ENCODE data around the gene KEAP1.

DNA sequence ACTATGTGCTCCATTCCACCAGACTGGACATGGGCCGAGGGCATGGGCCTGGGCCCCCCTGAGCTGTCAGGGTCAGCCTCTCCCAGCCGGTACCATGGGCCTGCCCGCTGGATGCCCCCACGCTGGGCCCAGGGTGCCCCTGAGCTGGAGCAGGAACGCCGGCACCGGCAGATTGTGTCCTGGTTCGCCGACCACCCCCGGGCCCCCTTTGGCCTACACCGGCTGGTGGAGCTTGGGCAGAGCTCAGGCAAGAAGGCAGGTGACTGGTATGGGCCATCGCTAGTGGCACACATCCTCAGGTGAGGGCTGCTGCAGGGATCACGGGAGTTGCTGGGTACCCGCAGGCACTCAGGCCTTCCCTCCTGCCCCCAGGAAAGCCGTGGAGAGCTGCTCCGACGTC is 43.7 kb upstream of the KEAP1 start:
- TF ChIP-seq POLR2A (IDR thresholded peaks at IDR 0.05; ENCODE audit: low read depth) = no peak
- TF ChIP-seq, protein P1, sequence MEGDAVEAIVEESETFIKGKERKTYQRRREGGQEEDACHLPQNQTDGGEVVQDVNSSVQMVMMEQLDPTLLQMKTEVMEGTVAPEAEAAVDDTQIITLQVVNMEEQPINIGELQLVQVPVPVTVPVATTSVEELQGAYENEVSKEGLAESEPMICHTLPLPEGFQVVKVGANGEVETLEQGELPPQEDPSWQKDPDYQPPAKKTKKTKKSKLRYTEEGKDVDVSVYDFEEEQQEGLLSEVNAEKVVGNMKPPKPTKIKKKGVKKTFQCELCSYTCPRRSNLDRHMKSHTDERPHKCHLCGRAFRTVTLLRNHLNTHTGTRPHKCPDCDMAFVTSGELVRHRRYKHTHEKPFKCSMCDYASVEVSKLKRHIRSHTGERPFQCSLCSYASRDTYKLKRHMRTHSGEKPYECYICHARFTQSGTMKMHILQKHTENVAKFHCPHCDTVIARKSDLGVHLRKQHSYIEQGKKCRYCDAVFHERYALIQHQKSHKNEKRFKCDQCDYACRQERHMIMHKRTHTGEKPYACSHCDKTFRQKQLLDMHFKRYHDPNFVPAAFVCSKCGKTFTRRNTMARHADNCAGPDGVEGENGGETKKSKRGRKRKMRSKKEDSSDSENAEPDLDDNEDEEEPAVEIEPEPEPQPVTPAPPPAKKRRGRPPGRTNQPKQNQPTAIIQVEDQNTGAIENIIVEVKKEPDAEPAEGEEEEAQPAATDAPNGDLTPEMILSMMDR (IDR thresholded peaks at IDR 0.05) = no peak
